Measurements from ENCODE around the gene CADPS2. TPM values are rescaled to one million over a fixed set of nuclear protein-coding genes. Genes with fewer than 3 reads are reported as not detected.

CADPS2 gene
- total and polyA plus RNA-seq, 4 donors, result 5.6 to 41.1 (median 11.0) TPM

- TF ChIP-seq NR2F2 (IDR thresholded peaks at IDR 0.05) (no peak), ATF3 (IDR thresholded peaks at IDR 0.05) (no peak), REST (IDR thresholded peaks at IDR 0.05) (no peak), FOXA2 (IDR thresholded peaks at IDR 0.05) (no peak), HNF4A (conservative IDR thresholded peaks at IDR 0.05) (no peak), TAF1 (conservative IDR thresholded peaks at IDR 0.05) (no peak)
- Histone ChIP-seq H3K27me3 (ENCODE audit: control insufficient read depth in 4 of 4, insufficient read depth in 4 of 4, low read length in 3 of 4) (no peaks in the 10 kb centered on the region), H3K4me3 (ENCODE audit: low read depth in 1 of 3, low read length in 3 of 3) (no peak overlapping the region), H3K4me1 (ENCODE audit: control insufficient read depth in 4 of 4, insufficient read depth in 4 of 4, low read length in 3 of 4) (no peaks in the 10 kb centered on the region), H3K9ac (ENCODE audit: low read depth in 1 of 2, low read length in 2 of 2) (no peak overlapping the region), H3K27ac (ENCODE audit: low read depth in 1 of 2, low read length in 2 of 2) (no peak overlapping the region), H3K36me3 (ENCODE audit: control insufficient read depth in 4 of 4, insufficient read depth in 3 of 4, low read depth in 1 of 4, low read length in 3 of 4) (no peaks in the 10 kb centered on the region), H3K9me3 (ENCODE audit: control insufficient read depth in 4 of 4, low read length in 3 of 4) (no peaks in the 10 kb centered on the region)
- DNase-seq (ENCODE audit: low spot score), result no peak
- 92% methylated on average over 2 of the region's 2 CpGs for WGBS
Measured at GRCh38 chr7:122460936-122461335, 425.3 kb downstream of the CADPS2 start.

- Histone ChIP-seq H3K4me1 (ENCODE audit: control insufficient read depth in 4 of 4, insufficient read depth in 4 of 4, low read length in 3 of 4) (no peaks in the 10 kb centered on the region), H3K9ac (ENCODE audit: low read depth in 1 of 2, low read length in 2 of 2) (no peak overlapping the region), H3K27me3 (ENCODE audit: control insufficient read depth in 4 of 4, insufficient read depth in 4 of 4, low read length in 3 of 4) (no peaks in the 10 kb centered on the region), H3K27ac (ENCODE audit: low read depth in 1 of 2, low read length in 2 of 2) (no peak overlapping the region), H3K4me3 (ENCODE audit: low read depth in 1 of 3, low read length in 3 of 3) (no peak overlapping the region), H3K36me3 (ENCODE audit: control insufficient read depth in 4 of 4, insufficient read depth in 3 of 4, low read depth in 1 of 4, low read length in 3 of 4) (no peaks in the 10 kb centered on the region), H3K9me3 (ENCODE audit: control insufficient read depth in 4 of 4, low read length in 3 of 4) (no peaks in the 10 kb centered on the region)
- DNase-seq (ENCODE audit: low spot score), result no peak
- TF ChIP-seq HNF4A (conservative IDR thresholded peaks at IDR 0.05) (no peak), GABPA (IDR thresholded peaks at IDR 0.05 in 1 of 2, conservative IDR thresholded peaks at IDR 0.05 in 1 of 2) (no peak), REST (IDR thresholded peaks at IDR 0.05) (no peak), FOXA1 (IDR thresholded peaks at IDR 0.05) (no peak), ATF3 (IDR thresholded peaks at IDR 0.05) (no peak), CTCF (IDR thresholded peaks at IDR 0.05; ENCODE audit: low read depth, low read length, missing input control) (no peak), EGR1 (IDR thresholded peaks at IDR 0.05; ENCODE audit: low read depth in 2 of 2) (no peak), YY1 (IDR thresholded peaks at IDR 0.05) (no peak), MAX (IDR thresholded peaks at IDR 0.05) (no peak), FOXA2 (IDR thresholded peaks at IDR 0.05) (no peak), RXRA (IDR thresholded peaks at IDR 0.05) (no peak), JUND (IDR thresholded peaks at IDR 0.05) (no peak), RAD21 (IDR thresholded peaks at IDR 0.05) (no peak), ZBTB33 (IDR thresholded peaks at IDR 0.05) (no peak), NR2F2 (IDR thresholded peaks at IDR 0.05) (no peak), TAF1 (conservative IDR thresholded peaks at IDR 0.05) (no peak), HNF4G (IDR thresholded peaks at IDR 0.05) (no peak)
- WGBS, result 81% methylated on average over 3 of the region's 3 CpGs
Measured at GRCh38 chr7:122457969-122458368, 428.3 kb downstream of the CADPS2 start.

Data from liver (tissue), 9 donors.